ENCODE data around the gene SPTLC1. TPM values are rescaled to one million over a fixed set of nuclear protein-coding genes. Genes with fewer than 3 reads are reported as not detected.
"Not testable (repeated sequence)": the region's sequence is repeated elsewhere in the genome, so short reads cannot be mapped to it uniquely, and the experiment has no call there.

Gene SPTLC1
- total RNA-seq, 1 donor from 2014 or later, result 65.4 TPM

- TF ChIP-seq, protein P1, sequence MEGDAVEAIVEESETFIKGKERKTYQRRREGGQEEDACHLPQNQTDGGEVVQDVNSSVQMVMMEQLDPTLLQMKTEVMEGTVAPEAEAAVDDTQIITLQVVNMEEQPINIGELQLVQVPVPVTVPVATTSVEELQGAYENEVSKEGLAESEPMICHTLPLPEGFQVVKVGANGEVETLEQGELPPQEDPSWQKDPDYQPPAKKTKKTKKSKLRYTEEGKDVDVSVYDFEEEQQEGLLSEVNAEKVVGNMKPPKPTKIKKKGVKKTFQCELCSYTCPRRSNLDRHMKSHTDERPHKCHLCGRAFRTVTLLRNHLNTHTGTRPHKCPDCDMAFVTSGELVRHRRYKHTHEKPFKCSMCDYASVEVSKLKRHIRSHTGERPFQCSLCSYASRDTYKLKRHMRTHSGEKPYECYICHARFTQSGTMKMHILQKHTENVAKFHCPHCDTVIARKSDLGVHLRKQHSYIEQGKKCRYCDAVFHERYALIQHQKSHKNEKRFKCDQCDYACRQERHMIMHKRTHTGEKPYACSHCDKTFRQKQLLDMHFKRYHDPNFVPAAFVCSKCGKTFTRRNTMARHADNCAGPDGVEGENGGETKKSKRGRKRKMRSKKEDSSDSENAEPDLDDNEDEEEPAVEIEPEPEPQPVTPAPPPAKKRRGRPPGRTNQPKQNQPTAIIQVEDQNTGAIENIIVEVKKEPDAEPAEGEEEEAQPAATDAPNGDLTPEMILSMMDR (IDR thresholded peaks at IDR 0.05), result no peak
- DNase-seq (no peak), ATAC-seq (no peak)
- Histone ChIP-seq H3K4me1 (peaks cover 15% of the 10 kb centered on the region), H3K27me3 (ENCODE audit: low read depth) (peaks cover 9% of the 10 kb centered on the region), H3K36me3 (no peaks in the 10 kb centered on the region), H3K4me3 (no peak overlapping the region), H3K27ac (no peak overlapping the region), H3K9me3 (no peaks in the 10 kb centered on the region)
- intact Hi-C loops (cut with DNase I), result no loop called here
Observed at GRCh38 chr9:92136184-92136858, 21.1 kb upstream of the SPTLC1 start.

DNA sequence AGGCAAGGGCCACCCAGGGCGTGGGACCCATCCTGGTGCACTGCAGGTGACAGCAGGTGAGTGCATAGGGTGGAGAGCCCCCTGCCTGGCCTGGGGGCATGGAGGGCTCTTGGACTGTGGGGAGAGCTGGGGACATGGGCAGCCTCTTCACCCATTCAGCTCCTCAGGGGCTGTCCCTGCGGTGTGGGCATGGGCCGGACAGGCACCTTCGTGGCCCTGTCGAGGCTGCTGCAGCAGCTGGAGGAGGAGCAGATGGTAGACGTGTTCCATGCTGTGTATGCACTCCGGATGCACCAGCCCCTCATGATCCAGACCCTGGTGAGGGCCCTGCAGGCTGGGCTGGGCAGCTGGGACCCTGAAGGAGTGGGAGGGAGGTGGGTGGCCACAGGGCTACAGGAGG is 20.4 kb upstream of the SPTLC1 start:
- Histone ChIP-seq H3K27ac (no peak overlapping the region), H3K4me1 (peaks cover 11% of the 10 kb centered on the region), H3K36me3 (no peaks in the 10 kb centered on the region), H3K9me3 (no peaks in the 10 kb centered on the region), H3K27me3 (ENCODE audit: low read depth) (peaks cover 2% of the 10 kb centered on the region), H3K4me3 (no peak overlapping the region)
- ATAC-seq, result no peak
- DNase-seq, result no peak
- TF ChIP-seq, protein P1 (IDR thresholded peaks at IDR 0.05), result no peak
- intact Hi-C loops (cut with DNase I), result no loop called here

- ATAC-seq, result peak; percentile 88
- H3K27ac ChIP-seq, result no peak overlapping the region
- TF ChIP-seq, protein P1 (IDR thresholded peaks at IDR 0.05), result peak; percentile 93
- no peaks in the 10 kb centered on the region for H3K27me3 ChIP-seq (ENCODE audit: low read depth)
- intact Hi-C loops (cut with DNase I), result no loop called here
- H3K4me1 ChIP-seq, result peaks cover 6% of the 10 kb centered on the region
- DNase-seq, result peak; percentile 89
- H3K4me3 ChIP-seq, result no peak overlapping the region
- no peaks in the 10 kb centered on the region for H3K36me3 ChIP-seq
- no peaks in the 10 kb centered on the region for H3K9me3 ChIP-seq
Observed at GRCh38 chr9:92133949-92134604, 18.9 kb upstream of the SPTLC1 start.

GRCh38 chr9:92132913-92133312 is 17.7 kb upstream of the SPTLC1 start:
- ATAC-seq; intact Hi-C loops (cut with DNase I): not testable (repeated sequence)

DNA sequence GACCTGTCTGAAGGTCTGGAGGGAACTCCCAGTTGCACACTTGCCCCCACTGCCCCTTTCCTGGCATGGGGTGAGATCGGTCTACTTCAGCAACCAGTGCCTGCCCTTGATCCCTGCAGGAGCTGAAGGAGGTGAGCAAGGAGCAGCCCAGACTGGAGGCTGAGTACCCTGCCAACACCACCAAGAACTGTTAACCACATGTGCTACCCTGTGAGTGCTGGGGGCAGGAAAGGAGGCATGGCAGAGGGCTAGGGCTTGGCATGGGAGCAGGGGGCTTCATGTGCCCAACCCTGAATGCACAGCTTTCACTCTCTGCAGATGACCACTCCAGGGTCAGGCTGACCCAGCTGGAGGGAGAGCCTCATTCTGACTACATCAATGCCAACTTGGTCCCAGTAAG is 17.3 kb upstream of the SPTLC1 start:
- Histone ChIP-seq H3K27ac (no peak overlapping the region), H3K27me3 (ENCODE audit: low read depth) (no peaks in the 10 kb centered on the region), H3K4me3 (no peak overlapping the region), H3K4me1 (peaks cover 6% of the 10 kb centered on the region), H3K9me3 (no peaks in the 10 kb centered on the region), H3K36me3 (no peaks in the 10 kb centered on the region)
- TF ChIP-seq, protein P1 (IDR thresholded peaks at IDR 0.05), result no peak
- intact Hi-C loops (cut with DNase I), result no loop called here
- DNase-seq (no peak), ATAC-seq (no peak)

More at GRCh38 chr9:92132913-92133312, 17.7 kb upstream of the SPTLC1 start:
- not testable (repeated sequence) for H3K9me3 ChIP-seq; H3K4me1 ChIP-seq; DNase-seq; H3K27ac ChIP-seq; H3K36me3 ChIP-seq; H3K27me3 ChIP-seq (ENCODE audit: low read depth); H3K4me3 ChIP-seq

- intact Hi-C loops (cut with DNase I), result no loop called here
- TF ChIP-seq, protein P1 (IDR thresholded peaks at IDR 0.05), result no peak
- no peaks in the 10 kb centered on the region for H3K4me1 ChIP-seq
- H3K27me3 ChIP-seq (ENCODE audit: low read depth), result no peaks in the 10 kb centered on the region
- no peaks in the 10 kb centered on the region for H3K9me3 ChIP-seq
- H3K4me3 ChIP-seq, result no peak overlapping the region
- DNase-seq, result no peak
- no peak for ATAC-seq
- no peaks in the 10 kb centered on the region for H3K36me3 ChIP-seq
- H3K27ac ChIP-seq, result no peak overlapping the region
Observed at GRCh38 chr9:92122800-92123199, 7.6 kb upstream of the SPTLC1 start.

Measured in lower lobe of right lung (tissue), 2 donors.